GM12875 (cell line): Measurements from ENCODE around the gene TP73.

Experiments
- H3K4me3 ChIP-seq: one replicate; pipeline ENCODE4 v1.5.1; 2011; ENCODE audit warnings: low read depth, low read length, control low read depth
- TF ChIP-seq, protein P1 (sequence below): IDR thresholded peaks from 2 replicates; pipeline ENCODE4 v1.5.1; 2011; ENCODE audit warnings: low read depth, mild to moderate bottlenecking, control low read depth, inconsistent platforms, low read length, moderate library complexity, borderline replicate concordance; ENCODE audit not compliant: insufficient read depth

TP73 gene

DNA sequence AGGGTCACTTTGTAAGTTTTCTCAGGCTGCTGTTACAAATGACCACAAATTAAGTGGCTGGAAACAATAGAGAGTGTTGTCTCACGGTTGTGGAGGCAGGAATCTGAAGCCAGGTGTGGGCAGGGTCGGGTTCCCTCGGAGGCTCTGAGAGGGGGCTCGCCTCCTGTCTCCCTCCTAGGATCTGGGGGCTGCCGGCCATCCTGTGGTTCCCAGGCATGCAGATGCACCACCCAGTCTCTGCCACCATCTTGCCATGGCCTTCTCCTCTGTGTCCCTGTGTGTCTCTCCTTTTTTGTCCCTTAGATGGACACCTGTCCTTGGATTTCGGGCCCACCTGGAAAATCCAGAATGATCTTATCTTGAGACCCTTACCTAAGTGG lies 4.8 kb downstream of the TP73 start:
- no peak overlapping the region for H3K4me3 ChIP-seq
- TF ChIP-seq, protein P1, sequence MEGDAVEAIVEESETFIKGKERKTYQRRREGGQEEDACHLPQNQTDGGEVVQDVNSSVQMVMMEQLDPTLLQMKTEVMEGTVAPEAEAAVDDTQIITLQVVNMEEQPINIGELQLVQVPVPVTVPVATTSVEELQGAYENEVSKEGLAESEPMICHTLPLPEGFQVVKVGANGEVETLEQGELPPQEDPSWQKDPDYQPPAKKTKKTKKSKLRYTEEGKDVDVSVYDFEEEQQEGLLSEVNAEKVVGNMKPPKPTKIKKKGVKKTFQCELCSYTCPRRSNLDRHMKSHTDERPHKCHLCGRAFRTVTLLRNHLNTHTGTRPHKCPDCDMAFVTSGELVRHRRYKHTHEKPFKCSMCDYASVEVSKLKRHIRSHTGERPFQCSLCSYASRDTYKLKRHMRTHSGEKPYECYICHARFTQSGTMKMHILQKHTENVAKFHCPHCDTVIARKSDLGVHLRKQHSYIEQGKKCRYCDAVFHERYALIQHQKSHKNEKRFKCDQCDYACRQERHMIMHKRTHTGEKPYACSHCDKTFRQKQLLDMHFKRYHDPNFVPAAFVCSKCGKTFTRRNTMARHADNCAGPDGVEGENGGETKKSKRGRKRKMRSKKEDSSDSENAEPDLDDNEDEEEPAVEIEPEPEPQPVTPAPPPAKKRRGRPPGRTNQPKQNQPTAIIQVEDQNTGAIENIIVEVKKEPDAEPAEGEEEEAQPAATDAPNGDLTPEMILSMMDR = no peak

DNA sequence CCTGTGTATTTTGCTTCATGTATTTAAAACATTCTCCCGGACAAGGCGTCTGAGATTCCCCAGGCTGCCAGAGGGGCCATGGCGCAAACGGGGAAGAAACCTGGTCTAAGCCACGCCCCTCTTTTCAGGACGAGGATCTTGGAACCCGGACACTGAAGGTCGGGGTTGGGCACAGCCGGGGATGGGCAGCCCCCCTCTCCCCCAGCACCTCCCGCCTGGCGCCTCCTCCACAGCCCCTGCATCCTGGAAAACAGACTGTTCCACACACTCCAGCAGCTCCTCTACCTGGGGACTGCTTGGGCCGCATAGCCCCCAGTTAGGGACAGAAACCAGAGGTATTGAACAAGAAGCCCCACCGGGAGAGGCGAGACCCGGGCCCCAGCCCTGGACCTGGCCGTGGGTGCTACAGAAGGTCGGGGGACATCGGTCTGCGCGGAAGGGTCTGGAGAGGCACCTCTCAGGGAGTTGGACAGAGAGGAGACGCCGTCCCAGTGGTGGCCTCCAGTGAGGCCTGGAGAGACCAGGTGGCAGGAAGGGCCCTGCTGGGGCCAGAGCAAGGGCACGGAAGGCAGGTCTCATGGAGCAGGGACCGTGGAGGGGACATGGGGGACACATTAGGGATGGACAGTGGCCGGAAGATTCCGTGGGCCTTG lies 5.4 kb downstream of the TP73 start:
- TF ChIP-seq, protein P1 = no peak
- no peak overlapping the region for H3K4me3 ChIP-seq

DNA sequence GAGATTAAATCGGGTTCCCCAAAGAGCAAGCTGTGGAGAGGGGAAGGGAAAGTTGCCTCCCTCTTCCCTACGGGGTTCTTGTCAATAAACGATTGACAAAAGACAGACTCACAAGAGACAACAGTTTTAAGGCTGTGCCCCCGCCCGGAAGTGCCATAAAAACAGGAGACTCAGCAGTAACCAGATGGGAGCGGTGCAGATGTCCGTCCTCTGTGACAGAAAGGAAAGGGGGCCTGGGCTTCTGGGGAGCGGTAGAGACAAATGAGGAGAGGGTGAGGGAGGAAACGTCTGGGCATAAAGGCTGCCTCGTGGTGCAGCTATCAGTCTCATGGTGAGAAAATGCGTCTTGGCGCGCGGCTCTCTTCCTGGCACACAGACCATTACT lies 5.9 kb downstream of the TP73 start:
- H3K4me3 ChIP-seq = no peak overlapping the region
- TF ChIP-seq, protein P1 = no peak

DNA sequence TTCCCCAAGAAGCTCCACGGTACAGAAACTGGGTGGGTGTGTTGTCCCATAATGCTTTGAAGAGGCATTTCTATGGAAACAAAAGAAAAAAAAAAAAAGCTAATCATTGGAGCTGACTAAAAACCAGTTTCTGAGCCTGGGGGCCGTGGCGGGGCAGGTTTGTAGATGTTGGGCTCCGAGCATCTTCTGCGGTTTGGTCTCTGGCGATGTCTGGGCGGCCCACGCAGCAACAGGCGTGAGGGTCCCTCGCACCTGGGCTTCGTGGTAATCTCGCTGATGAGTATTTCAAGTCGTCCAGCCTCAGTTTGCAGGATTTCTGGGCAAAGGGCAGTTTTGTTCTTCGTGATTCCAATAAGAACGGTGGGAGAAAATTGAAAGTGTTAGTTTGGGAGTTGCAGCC lies 6.8 kb downstream of the TP73 start:
- no peak overlapping the region for H3K4me3 ChIP-seq
- TF ChIP-seq, protein P1 = no peak

DNA sequence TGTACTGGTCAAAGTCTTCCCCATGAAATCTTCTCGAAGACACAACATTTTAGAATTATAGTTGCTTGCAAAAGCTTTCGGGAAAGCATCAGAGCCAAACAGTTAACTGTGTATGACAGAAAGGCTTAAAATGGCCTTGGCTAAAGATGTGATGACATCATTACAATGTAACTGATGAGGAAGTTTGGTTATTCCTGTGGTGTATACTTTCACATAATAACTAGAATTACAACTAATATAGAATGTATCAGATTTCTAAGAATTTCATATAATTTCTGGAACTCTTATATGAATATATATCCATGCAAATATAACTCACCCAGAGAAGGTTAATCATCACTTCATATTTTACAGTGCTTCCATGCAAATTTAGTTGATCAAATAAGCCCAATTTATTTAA lies 8.4 kb downstream of the TP73 start:
- H3K4me3 ChIP-seq = no peak overlapping the region

DNA sequence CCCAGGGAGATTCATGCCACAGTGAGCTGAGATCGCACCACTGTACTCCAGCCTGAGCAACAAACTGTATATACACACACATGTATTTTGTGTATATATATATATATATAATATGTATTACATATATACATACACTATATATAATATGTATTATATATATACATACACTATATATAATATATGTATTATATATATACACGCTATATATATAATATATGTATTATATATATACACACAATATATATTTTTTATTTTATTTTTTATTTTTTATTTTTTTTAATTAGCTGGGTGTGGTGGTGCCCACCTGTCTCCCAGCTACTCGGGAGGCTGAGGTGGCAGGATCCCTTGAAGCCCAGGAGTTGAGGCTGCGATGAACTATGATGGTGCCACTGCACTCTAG lies 9.3 kb downstream of the TP73 start:
- TF ChIP-seq, protein P1 = no peak

More for the DNA sequence above, 8.4 kb downstream of the TP73 start:
- TF ChIP-seq, protein P1 = no peak

DNA sequence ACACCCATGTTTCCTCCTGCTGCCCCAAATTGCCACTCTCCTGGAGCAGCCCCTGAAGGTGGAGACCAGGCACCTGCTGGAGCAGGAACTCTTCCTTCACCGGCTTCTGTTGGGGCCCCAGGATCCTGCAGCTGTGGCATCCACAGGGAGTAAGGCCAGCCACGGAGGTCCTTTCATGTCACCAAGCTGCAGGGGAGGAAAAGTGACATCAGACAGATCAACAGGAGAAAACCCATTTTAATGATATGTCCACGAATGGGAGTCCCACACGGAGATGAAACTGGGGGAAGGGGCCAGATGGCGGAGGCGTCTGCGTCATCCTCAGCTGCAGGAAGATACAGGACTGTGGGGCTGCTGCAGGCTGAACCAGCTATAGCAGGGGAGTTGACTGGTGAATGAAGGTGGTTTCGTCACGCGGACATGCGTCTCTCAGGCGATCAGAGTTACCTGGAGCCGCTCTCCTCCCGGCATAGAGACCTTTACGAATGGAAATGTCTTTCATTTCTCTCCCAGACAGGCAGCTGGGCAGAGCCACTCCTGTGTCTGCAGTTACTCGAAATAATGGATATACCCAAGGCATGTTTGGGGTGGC lies 9.9 kb downstream of the TP73 start:
- TF ChIP-seq, protein P1 = no peak
- H3K4me3 ChIP-seq = no peak overlapping the region

More for the DNA sequence above, 9.3 kb downstream of the TP73 start:
- H3K4me3 ChIP-seq = no peak overlapping the region
